OCI-LY1 (cell line): ENCODE data around the gene SLC2A4RG.

ENCODE experiments used
- EZH2 ChIP-seq: fragments of 200-600 bp; sonication (generic), shearing (Covaris generic); IDR thresholded peaks from 2 replicates; pipeline ENCODE4 v1.8.0; 2017; ENCODE audit warnings: borderline replicate concordance, mixed run types, mild to moderate bottlenecking, antibody characterized with exemption, low read length, moderate library complexity, mixed read lengths
- TF ChIP-seq, protein P1 (sequence below): fragments of 200-600 bp; sonication (generic), shearing (Covaris generic); IDR thresholded peaks from 2 replicates; pipeline ENCODE4 v1.5.1; 2017; ENCODE audit warnings: mild to moderate bottlenecking, antibody characterized with exemption, low read length, moderate library complexity, mixed read lengths

DNA sequence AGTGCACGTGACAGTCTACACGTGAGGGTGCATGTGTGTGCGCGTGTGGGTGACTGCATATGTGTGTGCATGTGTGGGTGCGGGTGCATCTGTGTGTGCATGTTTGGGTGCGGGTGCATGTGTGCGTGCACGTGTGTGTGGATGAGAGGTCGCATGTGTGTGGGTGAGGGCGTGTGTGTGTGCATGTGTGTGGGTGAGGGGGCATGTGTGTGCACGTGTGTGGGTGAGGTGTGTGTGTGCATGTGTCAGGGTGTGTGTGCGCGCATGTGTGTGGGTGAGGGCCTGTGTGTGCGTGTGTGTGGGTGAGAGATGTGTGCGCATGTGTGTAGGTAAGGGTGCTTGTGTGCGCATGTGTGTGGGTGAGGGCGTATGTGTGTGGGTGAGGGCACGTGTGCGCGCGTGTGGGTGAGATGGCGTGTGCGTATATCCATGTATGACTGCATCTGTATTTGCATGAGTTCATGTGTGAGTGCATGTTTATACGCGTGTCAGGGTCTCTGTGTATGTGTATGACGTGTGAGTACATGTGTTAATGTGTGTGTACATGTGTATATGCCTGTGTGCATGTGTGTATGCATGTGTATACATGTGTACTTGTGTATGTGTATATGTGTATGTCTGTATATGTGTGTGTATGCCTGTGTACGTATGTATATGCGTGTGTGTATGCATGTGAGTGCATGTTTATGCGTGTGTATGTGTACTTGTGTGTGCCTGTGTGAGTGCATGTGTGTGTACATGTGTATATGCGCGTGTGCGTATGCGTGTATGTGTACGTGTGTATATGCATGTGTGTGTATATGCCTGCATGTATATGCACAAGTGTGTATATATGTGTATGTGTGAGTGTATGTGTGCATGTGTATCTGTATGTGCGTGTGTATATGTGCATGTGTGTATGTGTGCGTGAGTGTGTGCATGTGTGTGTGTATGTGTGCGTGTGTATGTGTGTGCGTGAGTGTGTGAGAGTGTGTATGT, 7.2 kb upstream of the SLC2A4RG start:
- TF ChIP-seq, protein P1, sequence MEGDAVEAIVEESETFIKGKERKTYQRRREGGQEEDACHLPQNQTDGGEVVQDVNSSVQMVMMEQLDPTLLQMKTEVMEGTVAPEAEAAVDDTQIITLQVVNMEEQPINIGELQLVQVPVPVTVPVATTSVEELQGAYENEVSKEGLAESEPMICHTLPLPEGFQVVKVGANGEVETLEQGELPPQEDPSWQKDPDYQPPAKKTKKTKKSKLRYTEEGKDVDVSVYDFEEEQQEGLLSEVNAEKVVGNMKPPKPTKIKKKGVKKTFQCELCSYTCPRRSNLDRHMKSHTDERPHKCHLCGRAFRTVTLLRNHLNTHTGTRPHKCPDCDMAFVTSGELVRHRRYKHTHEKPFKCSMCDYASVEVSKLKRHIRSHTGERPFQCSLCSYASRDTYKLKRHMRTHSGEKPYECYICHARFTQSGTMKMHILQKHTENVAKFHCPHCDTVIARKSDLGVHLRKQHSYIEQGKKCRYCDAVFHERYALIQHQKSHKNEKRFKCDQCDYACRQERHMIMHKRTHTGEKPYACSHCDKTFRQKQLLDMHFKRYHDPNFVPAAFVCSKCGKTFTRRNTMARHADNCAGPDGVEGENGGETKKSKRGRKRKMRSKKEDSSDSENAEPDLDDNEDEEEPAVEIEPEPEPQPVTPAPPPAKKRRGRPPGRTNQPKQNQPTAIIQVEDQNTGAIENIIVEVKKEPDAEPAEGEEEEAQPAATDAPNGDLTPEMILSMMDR: no peak
- TF ChIP-seq EZH2: no peak
